MCF 10A (cell line): Measurements from ENCODE around the gene LRRC57. TPM values are rescaled to one million over a fixed set of nuclear protein-coding genes. Genes with fewer than 3 reads are reported as not detected.

Source experiments
- BruUV-seq: library from RNA; stranded (reverse); fragments of 400-500 nt; replicated peaks from 2 replicates; lab custom pipeline; 2021; lab: Mats Ljungman, UMichigan
- CTCF ChIA-PET: fragments of 300-600 bp; sonication (Branson Sonifier 250); formaldehyde crosslinking; extraction: SDS; loops from one replicate; lab custom pipeline; 2021; ENCODE audit warnings: antibody characterized with exemption, inconsistent platforms; lab: Yijun Ruan, JAX
- POLR2A ChIA-PET: fragments of 300-600, 350-650 bp; sonication (Branson Sonifier 250); formaldehyde crosslinking; extraction: SDS; loops from one replicate; lab custom pipeline; 2020; ENCODE audit warnings: antibody characterized with exemption, inconsistent platforms; lab: Yijun Ruan, JAX
- DNase-seq: peaks from one replicate; pipeline ENCODE4 v3.0.0-alpha.2; 2018; ENCODE audit not compliant: unreplicated experiment
- H3K27ac Mint-ChIP-seq: one replicate; pipeline ENCODE4 v1.8.0; 2022; ENCODE audit warnings: mild to moderate bottlenecking, low read depth, mixed read lengths; ENCODE audit not compliant: unreplicated experiment
- H3K27me3 Mint-ChIP-seq: one replicate; pipeline ENCODE4 v1.8.0; 2022; ENCODE audit warnings: mixed read lengths; ENCODE audit not compliant: insufficient read depth, unreplicated experiment
- H3K36me3 Mint-ChIP-seq: one replicate; pipeline ENCODE4 v1.8.0; 2022; ENCODE audit warnings: mild to moderate bottlenecking, moderate library complexity, mixed read lengths; ENCODE audit not compliant: insufficient read depth, unreplicated experiment
- H3K4me1 Mint-ChIP-seq: one replicate; pipeline ENCODE4 v1.8.0; 2022; ENCODE audit warnings: mixed read lengths; ENCODE audit not compliant: insufficient read depth, unreplicated experiment
- H3K4me3 Mint-ChIP-seq: one replicate; pipeline ENCODE4 v1.8.0; 2022; ENCODE audit warnings: mild to moderate bottlenecking, moderate library complexity, mixed read lengths; ENCODE audit not compliant: unreplicated experiment
- H3K9me3 Mint-ChIP-seq: one replicate; pipeline ENCODE4 v1.8.0; 2022; ENCODE audit warnings: mixed read lengths; ENCODE audit not compliant: unreplicated experiment
- CTCF ChIP-seq: fragments of 200-600 bp; IDR thresholded peaks from one replicate; pipeline ENCODE4 v1.8.0; 2022; ENCODE audit warnings: antibody characterized with exemption, mild to moderate bottlenecking; ENCODE audit not compliant: unreplicated experiment
- intact Hi-C: fragments of 100-400 bp; cut with micrococcal nuclease; formaldehyde crosslinking; loops from 2 replicates; pipeline ENCODE4 v1.14.1; 2022
- total RNA-seq: library from RNA; stranded (reverse); gene quantifications from 2 replicates; pipeline ENCODE4 v1.2.3, GENCODE V29; 2022

Gene LRRC57
- total RNA-seq, 1 experiment from 2014 or later = 18.3 TPM

GRCh38 chr15:42490291-42490670, 58.3 kb downstream of the LRRC57 start:
- Mint-ChIP-seq H3K4me1 (peaks cover 22% of the 10 kb centered on the region), H3K27ac (peak overlapping the region; percentile 96), H3K27me3 (no peaks in the 10 kb centered on the region), H3K36me3 (peaks cover 13% of the 10 kb centered on the region), H3K4me3 (peak overlapping the region; percentile 94), H3K9me3 (no peaks in the 10 kb centered on the region)
- ChIA-PET POLR2A (interaction anchor here (0.6 to 3.2 kb wide), 19 partner anchors 8 to 1259 kb away, joined by 3 to 43 read pairs (median 6); partner anchors contain the start of genes CHP1, HAUS2, LRRC57 and STARD9), CTCF (interaction anchor here (0.5 to 0.7 kb wide), 2 partner anchors 164 to 752 kb away, joined by 3 read pairs; no protein-coding TSS in a partner anchor)
- BruUV-seq = TSS peak; percentile 39
- TF ChIP-seq CTCF = no peak
- DNase-seq = no peak
- intact Hi-C loops = loop anchor here (10.0 kb wide), 2 partner anchors 165 to 215 kb away; partner anchors contain the start of genes GANC and TMEM87A

Other genes with a start within 250 kb of the LRRC57 start
- gene CAPN3, start 189.3 kb downstream of the LRRC57 start, total RNA-seq = 4.7 and 7.5 TPM in 2 replicates
- 54.2 and 61.4 TPM in 2 replicates for gene ZNF106, start 57.7 kb downstream of the LRRC57 start, total RNA-seq
- 47.4 and 65.7 TPM in 2 replicates for gene SNAP23, start 53.2 kb downstream of the LRRC57 start, total RNA-seq
- gene HAUS2, start within 50 bp of the LRRC57 start, total RNA-seq = 22.6 and 29.6 TPM in 2 replicates
- 2.0 and 2.9 TPM in 2 replicates for gene STARD9, start 26.8 kb upstream of the LRRC57 start, total RNA-seq
- gene CDAN1, start 188.3 kb upstream of the LRRC57 start, total RNA-seq = 9.5 and 14.8 TPM in 2 replicates